ENCODE measurements around the gene RPL11.

DNA sequence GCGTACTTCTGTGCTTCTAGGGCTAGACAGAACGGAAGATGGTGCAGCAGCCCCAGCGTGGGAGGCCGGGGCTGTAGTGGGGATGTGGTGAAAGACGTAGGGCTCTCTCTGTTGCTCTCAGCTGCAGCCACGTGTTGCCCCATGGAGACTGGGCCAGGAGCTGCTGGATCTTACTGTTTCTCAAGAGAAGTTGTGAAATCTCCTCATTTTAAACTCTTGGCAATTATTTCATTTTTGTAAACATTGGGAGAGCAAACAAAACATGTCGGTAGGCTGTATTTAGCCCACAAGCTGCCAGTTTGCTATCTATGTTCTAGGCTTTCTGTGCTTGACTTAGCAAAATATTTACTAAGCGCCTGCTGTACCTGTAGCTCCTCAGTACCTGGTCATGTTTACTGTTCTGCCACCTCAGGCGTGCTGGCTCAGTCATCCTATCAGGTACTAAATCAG is 35.8 kb downstream of the RPL11 start:
- TF ChIP-seq, protein P1, sequence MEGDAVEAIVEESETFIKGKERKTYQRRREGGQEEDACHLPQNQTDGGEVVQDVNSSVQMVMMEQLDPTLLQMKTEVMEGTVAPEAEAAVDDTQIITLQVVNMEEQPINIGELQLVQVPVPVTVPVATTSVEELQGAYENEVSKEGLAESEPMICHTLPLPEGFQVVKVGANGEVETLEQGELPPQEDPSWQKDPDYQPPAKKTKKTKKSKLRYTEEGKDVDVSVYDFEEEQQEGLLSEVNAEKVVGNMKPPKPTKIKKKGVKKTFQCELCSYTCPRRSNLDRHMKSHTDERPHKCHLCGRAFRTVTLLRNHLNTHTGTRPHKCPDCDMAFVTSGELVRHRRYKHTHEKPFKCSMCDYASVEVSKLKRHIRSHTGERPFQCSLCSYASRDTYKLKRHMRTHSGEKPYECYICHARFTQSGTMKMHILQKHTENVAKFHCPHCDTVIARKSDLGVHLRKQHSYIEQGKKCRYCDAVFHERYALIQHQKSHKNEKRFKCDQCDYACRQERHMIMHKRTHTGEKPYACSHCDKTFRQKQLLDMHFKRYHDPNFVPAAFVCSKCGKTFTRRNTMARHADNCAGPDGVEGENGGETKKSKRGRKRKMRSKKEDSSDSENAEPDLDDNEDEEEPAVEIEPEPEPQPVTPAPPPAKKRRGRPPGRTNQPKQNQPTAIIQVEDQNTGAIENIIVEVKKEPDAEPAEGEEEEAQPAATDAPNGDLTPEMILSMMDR (IDR thresholded peaks at IDR 0.05), result no peak
- TF ChIP-seq POLR2AphosphoS5 (IDR thresholded peaks at IDR 0.05) (no peak), POLR2A (IDR thresholded peaks at IDR 0.05) (no peak), EP300 (IDR thresholded peaks at IDR 0.05) (no peak)

Measured in suprapubic skin (tissue), 4 donors.